ENCODE data around the gene ARHGAP24. TPM values are rescaled to one million over a fixed set of nuclear protein-coding genes. Genes with fewer than 3 reads are reported as not detected.
"Not testable (repeated sequence)": the region's sequence is repeated elsewhere in the genome, so short reads cannot be mapped to it uniquely, and the experiment has no call there.

The ARHGAP24 gene
- total RNA-seq, 6 experiments from 2014 or later, result 4.0 to 7.3 (median 6.1) TPM

DNA sequence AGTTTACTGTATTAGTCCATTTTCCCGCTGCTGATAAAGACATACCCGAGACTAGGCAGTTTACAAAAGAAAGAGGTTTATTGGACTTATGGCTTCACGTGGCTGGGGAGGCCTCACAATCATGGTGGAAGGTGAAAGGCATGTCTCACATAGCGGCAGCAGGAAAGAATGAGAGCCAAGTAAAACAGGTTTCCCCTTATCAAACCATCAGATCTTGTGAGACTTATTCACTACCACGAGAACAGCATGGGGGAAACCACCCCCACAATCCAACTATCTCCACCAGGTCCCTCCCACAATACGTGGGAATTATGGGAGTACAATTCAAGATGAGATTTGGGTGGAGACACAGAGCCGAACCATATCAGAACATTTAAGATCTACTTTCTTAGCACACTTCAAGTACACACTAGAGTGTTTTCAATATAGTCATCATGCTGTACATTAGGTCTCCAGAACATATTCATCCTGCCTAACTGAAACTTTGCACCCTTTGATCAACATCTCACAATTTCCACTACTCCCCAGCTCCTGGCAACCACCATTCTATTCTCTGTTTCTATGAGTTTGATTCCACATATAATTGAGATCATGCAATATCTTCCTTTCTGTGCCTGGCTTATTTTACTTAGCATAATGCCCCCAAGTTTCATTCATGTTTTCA, 341.0 kb downstream of the ARHGAP24 start:
- no peaks in the 10 kb centered on the region for H3K27me3 ChIP-seq
- no peaks in the 10 kb centered on the region for H3K4me1 ChIP-seq
- TF ChIP-seq, protein P1, sequence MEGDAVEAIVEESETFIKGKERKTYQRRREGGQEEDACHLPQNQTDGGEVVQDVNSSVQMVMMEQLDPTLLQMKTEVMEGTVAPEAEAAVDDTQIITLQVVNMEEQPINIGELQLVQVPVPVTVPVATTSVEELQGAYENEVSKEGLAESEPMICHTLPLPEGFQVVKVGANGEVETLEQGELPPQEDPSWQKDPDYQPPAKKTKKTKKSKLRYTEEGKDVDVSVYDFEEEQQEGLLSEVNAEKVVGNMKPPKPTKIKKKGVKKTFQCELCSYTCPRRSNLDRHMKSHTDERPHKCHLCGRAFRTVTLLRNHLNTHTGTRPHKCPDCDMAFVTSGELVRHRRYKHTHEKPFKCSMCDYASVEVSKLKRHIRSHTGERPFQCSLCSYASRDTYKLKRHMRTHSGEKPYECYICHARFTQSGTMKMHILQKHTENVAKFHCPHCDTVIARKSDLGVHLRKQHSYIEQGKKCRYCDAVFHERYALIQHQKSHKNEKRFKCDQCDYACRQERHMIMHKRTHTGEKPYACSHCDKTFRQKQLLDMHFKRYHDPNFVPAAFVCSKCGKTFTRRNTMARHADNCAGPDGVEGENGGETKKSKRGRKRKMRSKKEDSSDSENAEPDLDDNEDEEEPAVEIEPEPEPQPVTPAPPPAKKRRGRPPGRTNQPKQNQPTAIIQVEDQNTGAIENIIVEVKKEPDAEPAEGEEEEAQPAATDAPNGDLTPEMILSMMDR (IDR thresholded peaks at IDR 0.05), result no peak
- TF ChIP-seq POLR2A (IDR thresholded peaks at IDR 0.05), result no peak
- no peaks in the 10 kb centered on the region for H3K9me3 ChIP-seq
- intact Hi-C loops (cut with DNase I), result no loop called here
- H3K36me3 ChIP-seq, result no peaks in the 10 kb centered on the region
- no peak overlapping the region for H3K27ac ChIP-seq
- WGBS (ENCODE audit: insufficient coverage, low coverage, low lambda C conversion rate, missing lambda C conversion rate), result 85% methylated on average over 7 of the region's 7 CpGs
- ATAC-seq (no peak), DNase-seq (no peak)
- H3K4me3 ChIP-seq, result no peak overlapping the region

DNA sequence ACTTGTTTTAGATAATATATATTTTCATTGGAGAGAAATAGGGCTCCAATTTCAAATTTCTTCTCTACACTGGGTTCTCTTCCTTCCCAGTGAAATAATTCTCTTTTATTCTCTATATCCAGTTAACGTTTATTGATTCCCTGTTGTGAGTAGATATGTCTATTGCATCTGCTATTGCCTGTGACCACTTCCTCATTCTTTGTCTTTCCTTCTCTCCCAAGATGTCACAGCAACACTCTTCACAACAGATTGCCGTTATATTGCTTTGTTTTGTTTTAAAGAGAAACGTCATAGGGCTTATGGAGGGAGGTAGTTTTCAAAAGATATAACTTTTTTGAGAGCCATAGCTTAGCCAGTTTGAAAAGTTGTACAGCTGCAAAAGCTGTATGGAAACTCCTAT, 343.8 kb downstream of the ARHGAP24 start:
- 62% methylated on average over 3 of the region's 3 CpGs for WGBS (ENCODE audit: insufficient coverage, low coverage, low lambda C conversion rate, missing lambda C conversion rate)
- Histone ChIP-seq H3K9me3 (no peaks in the 10 kb centered on the region), H3K4me3 (no peak overlapping the region), H3K4me1 (no peaks in the 10 kb centered on the region), H3K27ac (no peak overlapping the region), H3K36me3 (no peaks in the 10 kb centered on the region), H3K27me3 (no peaks in the 10 kb centered on the region)
- intact Hi-C loops (cut with DNase I), result no loop called here
- TF ChIP-seq, protein P1 (IDR thresholded peaks at IDR 0.05), result no peak
- no peak for TF ChIP-seq POLR2A (IDR thresholded peaks at IDR 0.05)
- ATAC-seq, result no peak
- no peak for DNase-seq

DNA sequence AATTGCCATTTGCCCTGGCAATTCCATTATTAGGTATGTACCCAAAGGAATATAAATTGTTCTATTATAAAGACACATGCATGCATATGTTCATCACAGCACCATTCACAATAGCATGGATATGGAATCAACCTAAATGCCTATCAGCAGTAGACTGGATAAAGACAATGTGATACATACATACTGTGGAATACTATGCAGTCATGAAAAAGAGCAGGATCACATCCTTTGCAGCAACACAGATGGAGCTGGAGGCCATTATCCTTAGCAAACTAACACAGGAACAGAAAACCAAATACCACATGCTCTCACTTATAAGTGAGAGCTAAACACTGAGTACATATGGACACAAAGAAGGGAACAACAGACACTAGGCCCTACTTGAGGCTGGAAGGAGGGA, 345.2 kb downstream of the ARHGAP24 start:
- intact Hi-C loops (cut with DNase I); ATAC-seq; H3K27ac ChIP-seq; H3K4me1 ChIP-seq; H3K36me3 ChIP-seq; H3K9me3 ChIP-seq; DNase-seq; H3K4me3 ChIP-seq; H3K27me3 ChIP-seq: not testable (repeated sequence)

DNA sequence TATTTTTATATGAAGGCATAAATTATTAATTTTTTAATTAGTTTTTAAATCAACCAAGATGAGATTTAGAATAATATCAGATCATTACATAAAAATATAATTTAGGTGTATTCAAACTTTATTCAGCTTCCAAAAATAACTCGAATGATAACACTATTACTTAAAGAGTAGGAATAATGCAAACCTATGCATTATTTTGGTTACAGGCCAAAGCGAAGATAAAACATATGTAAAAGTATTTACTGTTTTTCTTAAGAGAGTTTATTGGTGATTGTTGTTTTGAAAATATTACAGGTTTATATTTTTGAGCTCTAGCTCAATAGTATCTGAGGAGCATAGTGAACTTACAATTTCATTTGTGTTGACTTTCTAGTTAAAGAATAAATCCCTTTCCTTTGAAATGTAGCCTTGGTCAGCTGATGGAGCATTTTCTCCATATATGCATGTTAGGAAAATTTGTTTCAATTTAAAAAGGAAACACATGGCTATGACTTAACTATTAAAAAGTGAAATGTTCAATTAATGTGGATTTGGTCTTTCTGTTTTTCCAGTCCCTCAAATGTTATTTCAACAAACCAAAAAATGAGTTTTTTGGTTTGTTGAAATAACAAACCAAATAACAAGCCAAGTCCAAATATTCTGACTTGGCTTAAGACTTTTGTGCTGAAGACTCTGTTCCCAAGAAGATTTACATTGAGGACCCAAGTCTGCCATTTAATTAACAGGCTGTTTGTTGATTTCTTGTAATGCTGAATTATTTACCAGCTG, 346.9 kb downstream of the ARHGAP24 start:
- Histone ChIP-seq H3K4me1 (peaks cover 0 to 13% (median 5%) of the 10 kb centered on the region in 4 donors), H3K4me3 (no peak overlapping the region), H3K27me3 (no peaks in the 10 kb centered on the region), H3K27ac (no peak overlapping the region), H3K9me3 (no peaks in the 10 kb centered on the region), H3K36me3 (no peaks in the 10 kb centered on the region)
- intact Hi-C loops (cut with DNase I), result no loop called here
- no peak for ATAC-seq
- TF ChIP-seq, protein P1 (IDR thresholded peaks at IDR 0.05), result no peak
- no peak for TF ChIP-seq POLR2A (IDR thresholded peaks at IDR 0.05)
- WGBS (ENCODE audit: insufficient coverage, low coverage, low lambda C conversion rate, missing lambda C conversion rate), result 90% methylated on average over 2 of the region's 2 CpGs
- no peak for DNase-seq

DNA sequence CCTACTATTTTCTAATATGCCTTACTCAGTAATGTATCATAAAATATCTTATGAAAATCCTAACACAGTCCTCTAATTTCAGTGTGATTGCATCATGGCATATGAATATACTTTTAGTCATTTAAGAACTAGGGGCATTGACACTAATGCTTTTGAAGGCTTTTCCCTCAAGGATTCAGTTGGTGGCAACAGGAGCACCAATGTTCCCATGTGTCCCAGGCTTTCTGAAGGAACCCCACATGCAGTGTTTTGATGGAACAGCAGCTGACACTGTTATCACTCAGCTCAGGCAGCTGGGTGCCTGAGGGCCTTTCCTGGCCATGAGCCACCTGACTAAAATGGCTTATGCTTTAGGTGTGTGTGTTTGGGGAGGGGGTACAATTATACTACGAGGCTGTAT, 348.3 kb downstream of the ARHGAP24 start:
- WGBS (ENCODE audit: insufficient coverage, low coverage, low lambda C conversion rate, missing lambda C conversion rate), result no CpG with 5 or more reads among the region's 1 CpG
- TF ChIP-seq, protein P1 (IDR thresholded peaks at IDR 0.05), result no peak
- TF ChIP-seq POLR2A (IDR thresholded peaks at IDR 0.05), result no peak
- Histone ChIP-seq H3K9me3 (no peaks in the 10 kb centered on the region), H3K27ac (no peak overlapping the region), H3K27me3 (no peaks in the 10 kb centered on the region), H3K36me3 (no peaks in the 10 kb centered on the region), H3K4me3 (no peak overlapping the region), H3K4me1 (peaks cover 0 to 16% (median 6%) of the 10 kb centered on the region in 4 donors)
- no peak for DNase-seq
- no peak for ATAC-seq
- intact Hi-C loops (cut with DNase I), result no loop called here

Measured in right lobe of liver (tissue), 6 donors.